HepG2 (cell line): Measurements from ENCODE around the gene EED. TPM values are rescaled to one million over a fixed set of nuclear protein-coding genes. Genes with fewer than 3 reads are reported as not detected.

Experiments
- ATF2 ChIP-seq: sonication (generic); formaldehyde crosslinking; IDR thresholded peaks from 2 replicates; pipeline ENCODE4 v1.4.0; 2020; ENCODE audit warnings: missing genetic modification reagents
- CC2D1A ChIP-seq: sonication (generic); formaldehyde crosslinking; IDR thresholded peaks from 2 replicates; pipeline ENCODE4 v1.8.1; 2023; ENCODE audit warnings: mild to moderate bottlenecking, missing genetic modification reagents
- CEBPZ ChIP-seq: IDR thresholded peaks from 2 replicates; pipeline ENCODE4 v1.6.1; 2012; ENCODE audit warnings: low read length, improper control_type of control experiment
- CHD2 ChIP-seq: IDR thresholded peaks from 2 replicates; pipeline ENCODE4 v1.6.1; 2011; ENCODE audit warnings: low read depth, low read length, improper control_type of control experiment
- ELF1 ChIP-seq: sonication (generic); formaldehyde crosslinking; IDR thresholded peaks from 2 replicates; pipeline ENCODE4 v1.4.0; 2020; ENCODE audit warnings: missing genetic modification reagents
- FOXP4 ChIP-seq: sonication (generic); formaldehyde crosslinking; IDR thresholded peaks from 2 replicates; pipeline ENCODE4 v1.4.0; 2020; ENCODE audit warnings: missing genetic modification reagents
- IRF9 ChIP-seq: sonication (generic); formaldehyde crosslinking; IDR thresholded peaks from 2 replicates; pipeline ENCODE4 v1.8.0; 2022; ENCODE audit warnings: missing genetic modification reagents, mild to moderate bottlenecking, borderline replicate concordance
- LRRFIP1 ChIP-seq: sonication (generic); formaldehyde crosslinking; conservative IDR thresholded peaks from 2 replicates; pipeline ENCODE4 v1.4.0; 2020; ENCODE audit warnings: missing genetic modification reagents
- RAD51 ChIP-seq: fragments of 450-650 bp; IDR thresholded peaks from 2 replicates; pipeline ENCODE4 v1.6.1; 2016; ENCODE audit warnings: borderline replicate concordance
- RFXANK ChIP-seq: IDR thresholded peaks from 2 replicates; pipeline ENCODE4 v1.6.1; 2016
- SIX1 ChIP-seq: sonication (generic); formaldehyde crosslinking; IDR thresholded peaks from 2 replicates; pipeline ENCODE4 v1.4.0; 2020; ENCODE audit warnings: missing genetic modification reagents, borderline replicate concordance
- ZBTB3 ChIP-seq: sonication (generic); formaldehyde crosslinking; IDR thresholded peaks from 2 replicates; pipeline ENCODE4 v1.4.0; 2020; ENCODE audit warnings: low read depth, mild to moderate bottlenecking, moderate library complexity, missing genetic modification reagents, borderline replicate concordance
- ZNF513 ChIP-seq: sonication (generic); formaldehyde crosslinking; conservative IDR thresholded peaks from 2 replicates; pipeline ENCODE4 v1.5.0; 2020; ENCODE audit warnings: missing genetic modification reagents
- ZNF740 ChIP-seq: sonication (generic); formaldehyde crosslinking; IDR thresholded peaks from 2 replicates; pipeline ENCODE4 v1.4.0; 2020; ENCODE audit warnings: missing genetic modification reagents
- ZNF777 ChIP-seq: sonication (generic); formaldehyde crosslinking; IDR thresholded peaks from 2 replicates; pipeline ENCODE4 v1.4.0; 2020; ENCODE audit warnings: missing genetic modification reagents
- ZNF790 ChIP-seq: sonication (generic); formaldehyde crosslinking; IDR thresholded peaks from 2 replicates; pipeline ENCODE4 v1.8.0; 2022; ENCODE audit warnings: missing genetic modification reagents, mild to moderate bottlenecking, borderline replicate concordance
- polyA plus RNA-seq, 8 experiments: library from polyadenylated mRNA; depleted of rRNA in 3 of 8; stranded (reverse) in 7 of 8; unstranded in 1 of 8; fragments of >200 nt; fragmentation: Illumina TruSeq in 4 of 8; extraction: Trizol in 4 of 8; gene quantifications; 2 replicates each; pipeline versions ENCODE4 v1.2.1 to v1.2.3, GENCODE V29; 2011 to 2016; ENCODE audit warnings: low read depth in 4 of 8, missing spikeins in 1 of 8, mixed read lengths in 1 of 8; ENCODE audit not compliant: insufficient read depth in 1 of 8
- total RNA-seq, 5 experiments: library from RNA; depleted of rRNA; stranded (reverse); fragments of >200 nt; fragmentation: Illumina TruSeq; extraction: Trizol; gene quantifications; 2 replicates each; pipeline ENCODE4 v1.2.3, GENCODE V29; 2016; ENCODE audit warnings: low read depth in 1 of 5

Gene EED
- total and polyA plus RNA-seq, 2 of the 13 experiments (the other 11 are each of a cell fraction or from before 2014, with no cell fraction given) = 11.0 to 28.4 TPM

GRCh38 chr11:86302092-86302793 lies 57.7 kb downstream of the EED start, which contains the start of gene HIKESHI (continued):
- TF ChIP-seq ZNF740 (CRISPR knock-in tag) (no peak), ATF2 (CRISPR knock-in tag) (peak; percentile 78; the same call in 1 of the 2 replicates), ZNF513 (CRISPR knock-in tag) (no peak), ELF1 (CRISPR knock-in tag) (peak; percentile 98), ZNF790 (no peak), RAD51 (no peak), CC2D1A (CRISPR knock-in tag) (no peak), LRRFIP1 (CRISPR knock-in tag) (no peak), ZBTB3 (CRISPR knock-in tag) (no peak), SIX1 (no peak), IRF9 (peak; percentile 70; the same call in 1 of the 2 replicates), CHD2 (peak; percentile 78), RFXANK (no peak), CEBPZ (no peak), FOXP4 (peak; percentile 57; the same call in 1 of the 2 replicates), ZNF777 (CRISPR knock-in tag) (no peak)
